GM18517 (cell line): ENCODE data around the gene CENPI.
"Not testable (repeated sequence)": the region's sequence is repeated elsewhere in the genome, so short reads cannot be mapped to it uniquely, and the experiment has no call there.

Experiments used
- ATAC-seq: cut with Tn5 transposase; IDR thresholded peaks from one replicate; pipeline ENCODE4 v1.9.1; 2021; ENCODE audit warnings: mild to moderate bottlenecking, moderate library complexity; ENCODE audit not compliant: unreplicated experiment

The CENPI gene

GRCh38 chrX:101097546-101098453, at the start of gene CENPI:
Gene CENPI (plus strand): TSS chrX:101098204. CDS start chrX:101101071, 2,867 bp downstream.
- ATAC-seq, result peak; percentile 96

- ATAC-seq, result no peak
These were observed 46.9 kb upstream of the CENPI start for GRCh38 chrX:101051153-101051548.

GRCh38 chrX:101051549-101052302, 46.3 kb upstream of the CENPI start, which contains the start of gene TRMT2B:
Gene TRMT2B (minus strand): TSS chrX:101052111. CDS start chrX:101042289, 9,822 bp downstream.
- peak; percentile 84 for ATAC-seq

GRCh38 chrX:101056551-101056950, 41.5 kb upstream of the CENPI start:
- not testable (repeated sequence) for ATAC-seq

- ATAC-seq, result peak; percentile 94
These were observed 40.8 kb upstream of the CENPI start for GRCh38 chrX:101057093-101057714.

- ATAC-seq, result no peak
These were observed 35.8 kb upstream of the CENPI start for GRCh38 chrX:101062176-101062575.

GRCh38 chrX:101071582-101071981, 26.4 kb upstream of the CENPI start:
- no peak for ATAC-seq

- no peak for ATAC-seq
These were observed 19.0 kb upstream of the CENPI start, which contains the start of gene TMEM35A for GRCh38 chrX:101078716-101079598. Gene TMEM35A (plus strand): TSS chrX:101078879. CDS start chrX:101079003, 124 bp downstream.

- ATAC-seq, result no peak
These were observed 18.2 kb upstream of the CENPI start for GRCh38 chrX:101079736-101080270.

- ATAC-seq, result no peak
These were observed 17.5 kb upstream of the CENPI start for GRCh38 chrX:101080326-101081124.

GRCh38 chrX:101081231-101081630, 16.8 kb upstream of the CENPI start:
- ATAC-seq, result no peak

GRCh38 chrX:101091817-101092216, 6.2 kb upstream of the CENPI start:
- no peak for ATAC-seq

- ATAC-seq, result no peak
These were observed 10.3 kb downstream of the CENPI start for GRCh38 chrX:101108284-101108683.

- ATAC-seq, result no peak
These were observed 19.7 kb downstream of the CENPI start for GRCh38 chrX:101117701-101118100.

- no peak for ATAC-seq
These were observed 38.2 kb downstream of the CENPI start for GRCh38 chrX:101136235-101136634.
